Liver (tissue), 9 donors: ENCODE data around the gene DCDC1. TPM values are rescaled to one million over a fixed set of nuclear protein-coding genes. Genes with fewer than 3 reads are reported as not detected.

Experiments
- DNase-seq: peaks from one replicate; pipeline ENCODE4 v3.0.0-alpha.2; 2017; ENCODE audit warnings: low spot score
- H3K27ac ChIP-seq, 2 donors: one replicate each; pipeline ENCODE4 v1.7.0; 2013; ENCODE audit warnings: inconsistent platforms in 2 of 2, low read length in 2 of 2, control low read depth in 1 of 2, low read depth in 1 of 2, mild to moderate bottlenecking in 1 of 2
- H3K27me3 ChIP-seq, 4 donors: one replicate each; pipeline versions ENCODE4 v1.6.1 to v1.7.0; 2013; ENCODE audit warnings: low read length in 3 of 4, inconsistent platforms in 1 of 4, mild to moderate bottlenecking in 1 of 4, moderate library complexity in 1 of 4; ENCODE audit not compliant: control insufficient read depth in 4 of 4, insufficient read depth in 4 of 4
- H3K36me3 ChIP-seq, 4 donors: one replicate each; pipeline versions ENCODE4 v1.6.1 to v1.7.0; 2013; ENCODE audit warnings: low read length in 3 of 4, mild to moderate bottlenecking in 3 of 4, low read depth in 1 of 4, moderate library complexity in 1 of 4; ENCODE audit not compliant: control insufficient read depth in 4 of 4, insufficient read depth in 3 of 4
- H3K4me1 ChIP-seq, 4 donors: one replicate each; pipeline versions ENCODE4 v1.6.1 to v1.7.0; 2013; ENCODE audit warnings: low read length in 3 of 4, mild to moderate bottlenecking in 3 of 4, moderate library complexity in 1 of 4; ENCODE audit not compliant: control insufficient read depth in 4 of 4, insufficient read depth in 4 of 4
- H3K4me3 ChIP-seq, 3 donors: one replicate each; pipeline versions ENCODE4 v1.6.1 to v1.7.0; 2013; ENCODE audit warnings: low read length in 3 of 3, control low read depth in 1 of 3, low read depth in 1 of 3, mild to moderate bottlenecking in 1 of 3
- H3K9ac ChIP-seq, 2 donors: one replicate each; pipeline ENCODE4 v1.7.0; 2013; ENCODE audit warnings: low read length in 2 of 2, mild to moderate bottlenecking in 2 of 2, moderate library complexity in 2 of 2, control low read depth in 1 of 2, low read depth in 1 of 2
- H3K9me3 ChIP-seq, 4 donors: one replicate each; pipeline versions ENCODE4 v1.6.1 to v1.7.0; 2013; ENCODE audit warnings: low read length in 3 of 4; ENCODE audit not compliant: control insufficient read depth in 4 of 4
- ATF3 ChIP-seq: IDR thresholded peaks from 2 replicates; pipeline ENCODE4 v1.6.1; 2016; ENCODE audit warnings: antibody characterized with exemption
- CTCF ChIP-seq: fragments of 150-350 bp; IDR thresholded peaks from 2 replicates; pipeline ENCODE4 v1.5.1; 2017; ENCODE audit warnings: improper control_type of control experiment, low read depth, low read length; ENCODE audit not compliant: missing input control
- FOXA2 ChIP-seq: IDR thresholded peaks from 2 replicates; pipeline ENCODE4 v1.6.1; 2016; ENCODE audit warnings: antibody characterized with exemption
- GABPA ChIP-seq, 2 donors: IDR thresholded peaks in 1 of 2; conservative IDR thresholded peaks in 1 of 2; 2 replicates each; pipeline ENCODE4 v1.6.1; 2016; ENCODE audit warnings: antibody characterized with exemption in 2 of 2, mild to moderate bottlenecking in 1 of 2, moderate library complexity in 1 of 2
- HNF4G ChIP-seq: IDR thresholded peaks from 2 replicates; pipeline ENCODE4 v1.6.1; 2016; ENCODE audit warnings: antibody characterized with exemption
- NR2F2 ChIP-seq: IDR thresholded peaks from 2 replicates; pipeline ENCODE4 v1.6.1; 2016; ENCODE audit warnings: antibody characterized with exemption
- RAD21 ChIP-seq, 2 donors: IDR thresholded peaks; 2 replicates each; pipeline ENCODE4 v1.6.1; 2016; ENCODE audit warnings: antibody characterized with exemption in 2 of 2, mild to moderate bottlenecking in 2 of 2
- REST ChIP-seq: IDR thresholded peaks from 2 replicates; pipeline ENCODE4 v1.6.1; 2016; ENCODE audit warnings: antibody characterized with exemption, mild to moderate bottlenecking
- SP1 ChIP-seq: IDR thresholded peaks from 2 replicates; pipeline ENCODE4 v1.6.1; 2018; ENCODE audit warnings: antibody characterized with exemption, mild to moderate bottlenecking
- TAF1 ChIP-seq: conservative IDR thresholded peaks from 2 replicates; pipeline ENCODE4 v1.6.1; 2016; ENCODE audit warnings: antibody characterized with exemption, mild to moderate bottlenecking
- YY1 ChIP-seq: IDR thresholded peaks from 2 replicates; pipeline ENCODE4 v1.6.1; 2016; ENCODE audit warnings: antibody characterized with exemption, mild to moderate bottlenecking
- WGBS: extraction: QIAGEN DNeasy Blood & Tissue Kit; methylation state at CpG from one replicate; pipeline ENCODE4 v1.1.7; 2013; 5-methylcytosine and 5-hydroxymethylcytosine counted together
- polyA plus RNA-seq, 2 donors: library from polyadenylated mRNA; stranded (reverse) in 1 of 2; unstranded in 1 of 2; fragments of 200-250 nt in 1 of 2; fragments of >200 nt in 1 of 2; fragmentation: Nextera tagmentation in 1 of 2; extraction: Ambion mirVana in 1 of 2; gene quantifications; one replicate each; pipeline versions ENCODE4 v1.2.1 to v1.2.3, GENCODE V29; 2013 to 2015
- total RNA-seq, 2 donors: library from RNA; depleted of rRNA; stranded (reverse); fragments of >200 nt; gene quantifications; one replicate each; pipeline ENCODE4 v1.2.3, GENCODE V29; 2014
- donor health status: healthy.
- donor health status: healthy.
- donor health status: healthy.
- donor health status: healthy.
- donor health status: healthy.

Gene DCDC1
- total and polyA plus RNA-seq, 4 donors: 0.38 to 3.5 (median 2.0) TPM

DNA sequence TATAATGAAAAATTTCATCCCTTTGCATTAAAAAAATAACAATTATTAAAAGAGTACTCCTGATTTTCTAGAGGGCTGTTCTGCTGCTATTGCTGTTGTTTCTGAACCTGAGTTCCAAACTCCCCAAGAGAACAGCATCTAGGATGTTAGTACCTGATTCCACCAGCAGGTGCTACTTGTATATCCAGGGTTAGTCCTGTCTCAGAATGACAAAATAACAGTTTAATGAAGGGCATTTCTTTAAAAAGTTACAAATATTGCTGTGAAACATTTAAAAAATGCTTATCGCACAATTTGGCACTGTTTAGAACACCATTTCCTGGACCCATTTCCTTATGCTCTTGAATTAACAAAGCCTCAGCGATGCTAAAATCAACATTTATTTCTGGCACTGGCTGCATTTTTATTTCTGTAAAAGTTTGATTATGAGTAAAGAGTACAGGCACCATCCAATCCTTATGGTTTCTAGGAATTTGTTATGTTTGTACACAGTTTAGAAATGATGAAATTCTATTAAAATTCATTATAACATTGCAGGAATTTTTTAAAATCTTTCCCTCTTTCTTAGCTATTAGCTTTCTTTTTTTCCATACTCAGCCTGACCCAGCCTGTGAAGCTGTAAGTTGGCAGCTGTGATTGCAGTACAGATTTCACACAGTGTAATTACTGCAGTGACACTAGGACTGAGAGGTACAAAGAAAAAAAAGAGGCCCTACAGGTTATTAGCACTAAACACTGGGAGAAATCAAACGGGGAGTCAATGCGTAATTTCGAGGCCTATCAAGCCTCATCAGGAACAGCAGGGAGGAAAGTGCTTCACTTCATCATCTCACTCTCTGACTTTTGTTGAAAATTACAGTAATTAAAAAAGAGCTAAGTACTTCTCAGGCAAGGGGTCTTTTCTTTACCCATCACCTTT, 208.8 kb downstream of the DCDC1 start:
- WGBS: 76% methylated on average over 5 of the region's 5 CpGs
- no peak overlapping the region for H3K27ac ChIP-seq
- no peak overlapping the region for H3K9ac ChIP-seq
- H3K36me3 ChIP-seq: no peaks in the 10 kb centered on the region
- TF ChIP-seq SP1 (no peak), HNF4G (no peak), YY1 (no peak), ATF3 (no peak), FOXA2 (no peak), TAF1 (no peak), REST (no peak), NR2F2 (no peak), CTCF (no peak)
- H3K4me3 ChIP-seq: no peak overlapping the region
- DNase-seq: no peak
- H3K27me3 ChIP-seq: no peaks in the 10 kb centered on the region
- no peaks in the 10 kb centered on the region for H3K4me1 ChIP-seq
- no peaks in the 10 kb centered on the region for H3K9me3 ChIP-seq

GRCh38 chr11:31150841-31151240, 218.7 kb downstream of the DCDC1 start:
- Histone ChIP-seq H3K27me3 (peaks cover 0 to 3% (median 0%) of the 10 kb centered on the region in 4 donors), H3K4me3 (no peak overlapping the region), H3K4me1 (no peaks in the 10 kb centered on the region), H3K9me3 (no peaks in the 10 kb centered on the region), H3K27ac (no peak overlapping the region), H3K36me3 (peaks cover 0 to 1% (median 0%) of the 10 kb centered on the region in 4 donors), H3K9ac (no peak overlapping the region)
- TF ChIP-seq RAD21 (IDR thresholded peaks at IDR 0.05) (no peak), HNF4G (no peak), YY1 (no peak), TAF1 (no peak)
- no peak for DNase-seq
- 75% methylated on average over 3 of the region's 3 CpGs for WGBS

- Histone ChIP-seq H3K9me3 (no peaks in the 10 kb centered on the region), H3K27ac (no peak overlapping the region), H3K27me3 (peaks cover 0 to 3% (median 0%) of the 10 kb centered on the region in 4 donors), H3K36me3 (peaks cover 0 to 1% (median 0%) of the 10 kb centered on the region in 4 donors), H3K9ac (no peak overlapping the region), H3K4me1 (no peaks in the 10 kb centered on the region), H3K4me3 (no peak overlapping the region)
- TF ChIP-seq RAD21 (IDR thresholded peaks at IDR 0.05) (no peak), GABPA (IDR thresholded peaks at IDR 0.05 in 1 of 2, conservative IDR thresholded peaks at IDR 0.05 in 1 of 2) (no peak), CTCF (no peak), FOXA2 (no peak), HNF4G (no peak)
- WGBS: 77% methylated on average over 2 of the region's 2 CpGs
- no peak for DNase-seq
Observed at GRCh38 chr11:31150011-31150410, 219.5 kb downstream of the DCDC1 start.
